ENCODE data around the gene EFCAB9.

The EFCAB9 gene

GRCh38 chr5:172245046-172245445 is 51.1 kb downstream of the EFCAB9 start:
- no peak for DNase-seq

DNA sequence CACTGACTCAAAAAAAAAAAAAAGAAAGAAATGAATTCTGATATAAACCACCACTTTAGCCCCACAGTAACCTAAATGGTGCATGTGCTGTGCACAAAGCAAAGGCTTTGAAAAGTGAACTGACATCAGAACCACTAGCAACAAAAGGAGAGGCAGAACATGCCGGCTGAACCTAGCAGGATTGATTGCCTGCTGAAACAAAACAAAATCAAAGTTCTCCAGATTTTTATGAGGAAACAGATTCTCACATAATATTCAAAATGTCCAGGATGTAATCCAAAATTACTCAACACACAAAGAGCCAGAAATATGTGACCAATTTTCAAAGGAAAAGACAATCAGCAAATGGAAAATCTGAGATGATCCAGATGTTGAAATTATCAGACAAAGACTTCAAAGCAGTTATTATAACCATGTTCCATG is 51.7 kb downstream of the EFCAB9 start:
- DNase-seq, result no peak

GRCh38 chr5:172248637-172249036 is 54.7 kb downstream of the EFCAB9 start:
- DNase-seq, result no peak

DNA sequence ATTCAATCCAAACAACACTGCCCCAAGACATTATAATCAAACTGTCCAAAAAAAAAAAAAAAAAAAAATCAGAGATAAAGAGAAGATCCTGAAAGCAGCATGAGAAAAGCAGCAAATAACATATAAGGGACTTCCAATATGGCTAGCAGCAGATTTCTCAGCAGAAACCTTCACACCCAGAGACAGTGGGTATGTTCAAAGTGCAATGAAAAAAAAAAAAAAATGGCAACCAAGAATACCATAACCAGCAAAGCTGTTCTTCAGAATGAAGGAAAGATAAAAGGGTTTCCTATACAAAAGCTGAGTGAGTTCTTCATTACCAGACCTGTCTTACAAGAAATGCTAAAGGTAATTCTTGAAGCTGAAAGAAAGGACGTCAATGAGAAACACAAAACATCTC is 57.4 kb downstream of the EFCAB9 start:
- no peak for DNase-seq

GRCh38 chr5:172252501-172252900 is 58.5 kb downstream of the EFCAB9 start:
- DNase-seq, result no peak

Data from DMS53 (cell line).